Effector CD8-positive, alpha-beta T cell (primary cell): ENCODE results near the gene MAGOH.
"Not testable (repeated sequence)": the region's sequence is repeated elsewhere in the genome, so short reads cannot be mapped to it uniquely, and the experiment has no call there.

Source experiments
- DNase-seq: peaks from one replicate; lab custom pipeline; 2025; lab: John Stamatoyannopoulos, UW

MAGOH gene

GRCh38 chr1:53220171-53220961 is 18.0 kb downstream of the MAGOH start, which contains the start of gene CZIB:
CZIB (minus strand) TSS chr1:53220634; CDS start chr1:53220575, 59 bp downstream.
- DNase-seq, result peak; percentile 77

- DNase-seq, result no peak
Measured at GRCh38 chr1:53219711-53220110, 18.6 kb downstream of the MAGOH start.

- no peak for DNase-seq
Measured at GRCh38 chr1:53218201-53218600, 20.1 kb downstream of the MAGOH start.

GRCh38 chr1:53214376-53214940 is 23.9 kb downstream of the MAGOH start:
- no peak for DNase-seq

- DNase-seq, result no peak
Measured at GRCh38 chr1:53210954-53211353, 27.4 kb downstream of the MAGOH start.

GRCh38 chr1:53210352-53210751 is 28.0 kb downstream of the MAGOH start:
- DNase-seq, result no peak

- DNase-seq, result no peak
Measured at GRCh38 chr1:53207726-53208125, 30.6 kb downstream of the MAGOH start.

GRCh38 chr1:53206735-53207379 is 31.5 kb downstream of the MAGOH start:
- DNase-seq, result no peak

- DNase-seq, result not testable (repeated sequence)
Measured at GRCh38 chr1:53206083-53206685, 32.1 kb downstream of the MAGOH start.

- DNase-seq, result not testable (repeated sequence)
Measured at GRCh38 chr1:53205496-53205895, 32.8 kb downstream of the MAGOH start.

GRCh38 chr1:53203466-53203865 is 34.9 kb downstream of the MAGOH start:
- DNase-seq, result no peak

GRCh38 chr1:53198241-53198651 is 40.1 kb downstream of the MAGOH start:
- no peak for DNase-seq

GRCh38 chr1:53197291-53198200 is 40.8 kb downstream of the MAGOH start:
- DNase-seq, result no peak

- peak; percentile 78 for DNase-seq
Measured at GRCh38 chr1:53196485-53197290, 41.6 kb downstream of the MAGOH start, which contains the start of gene CPT2. CPT2 (plus strand) TSS chr1:53196824; CDS start chr1:53196944, 120 bp downstream.

GRCh38 chr1:53196017-53196484 is 42.3 kb downstream of the MAGOH start:
- DNase-seq, result no peak

GRCh38 chr1:53195246-53196016 is 42.9 kb downstream of the MAGOH start:
- no peak for DNase-seq

GRCh38 chr1:53190210-53190611 is 48.1 kb downstream of the MAGOH start:
- DNase-seq, result no peak

GRCh38 chr1:53189061-53189460 is 49.3 kb downstream of the MAGOH start:
- DNase-seq, result no peak

- no peak for DNase-seq
Measured at GRCh38 chr1:53188099-53188498, 50.2 kb downstream of the MAGOH start.

- no peak for DNase-seq
Measured at GRCh38 chr1:53187401-53187800, 50.9 kb downstream of the MAGOH start.
